ENCODE data around the gene TSEN54. TPM values are rescaled to one million over a fixed set of nuclear protein-coding genes. Genes with fewer than 3 reads are reported as not detected.

TSEN54 gene
- total RNA-seq, 1 experiment from 2014 or later, result 42.6 TPM

GRCh38 chr17:75475144-75475835 is 41.0 kb upstream of the TSEN54 start:
- DNase-seq, result no peak
- H3K4me3 ChIP-seq, result no peak overlapping the region
- BruUV-seq (replicated peaks), result no TSS peak
- H3K9me2 ChIP-seq (ENCODE audit: insufficient read depth), result no peaks in the 10 kb centered on the region
- intact Hi-C loops (cut with micrococcal nuclease; ENCODE audit: unreplicated experiment), result no loop called here
- no peaks in the 10 kb centered on the region for H3K79me2 ChIP-seq (ENCODE audit: low read depth)
- no peaks in the 10 kb centered on the region for H3K9me3 ChIP-seq (ENCODE audit: insufficient read depth, low read depth)
- no peak overlapping the region for H2AFZ ChIP-seq
- no peaks in the 10 kb centered on the region for H3K4me1 ChIP-seq (replicated peaks; ENCODE audit: insufficient read depth)
- H4K20me1 ChIP-seq (ENCODE audit: insufficient read depth), result no peaks in the 10 kb centered on the region
- POLR2A ChIA-PET (ENCODE audit: unreplicated experiment), result interaction anchor here (0.6 to 0.7 kb wide), 2 partner anchors 155 to 247 kb away, joined by 3 to 5 read pairs; no protein-coding TSS in a partner anchor
- no peak overlapping the region for H3K4me2 ChIP-seq
- peaks cover 7% of the 10 kb centered on the region for H3K36me3 ChIP-seq (ENCODE audit: low read depth)
- H3K27ac ChIP-seq, result no peak overlapping the region
- H3K27me3 ChIP-seq (ENCODE audit: insufficient read depth, low read depth), result no peaks in the 10 kb centered on the region
- TF ChIP-seq EZH2 (IDR thresholded peaks at IDR 0.05; ENCODE audit: low read depth) (no peak), CTCF (conservative IDR thresholded peaks at IDR 0.05) (no peak)
- CTCF ChIA-PET, result interaction anchor here (0.5 kb wide), 1 partner anchor 81 kb away, joined by 9 read pairs; no protein-coding TSS in a partner anchor
- no peaks in the 10 kb centered on the region for H3F3A ChIP-seq (ENCODE audit: insufficient read depth, low read depth)

- no TSS peak for BruUV-seq (replicated peaks)
- H3K36me3 ChIP-seq (ENCODE audit: low read depth), result peaks cover 7% of the 10 kb centered on the region
- no peaks in the 10 kb centered on the region for H3K9me2 ChIP-seq (ENCODE audit: insufficient read depth)
- no peaks in the 10 kb centered on the region for H3K4me1 ChIP-seq (replicated peaks; ENCODE audit: insufficient read depth)
- H3K27me3 ChIP-seq (ENCODE audit: insufficient read depth, low read depth), result no peaks in the 10 kb centered on the region
- H3K4me3 ChIP-seq, result no peak overlapping the region
- H4K20me1 ChIP-seq (ENCODE audit: insufficient read depth), result no peaks in the 10 kb centered on the region
- intact Hi-C loops (cut with micrococcal nuclease; ENCODE audit: unreplicated experiment), result no loop called here
- POLR2A ChIA-PET (ENCODE audit: unreplicated experiment), result no interaction called here
- no peaks in the 10 kb centered on the region for H3F3A ChIP-seq (ENCODE audit: insufficient read depth, low read depth)
- H3K9me3 ChIP-seq (ENCODE audit: insufficient read depth, low read depth), result no peaks in the 10 kb centered on the region
- no peak overlapping the region for H2AFZ ChIP-seq
- CTCF ChIA-PET, result interaction anchor here (0.6 kb wide), 1 partner anchor 213 kb away, joined by 3 read pairs; no protein-coding TSS in a partner anchor
- DNase-seq, result no peak
- H3K79me2 ChIP-seq (ENCODE audit: low read depth), result no peaks in the 10 kb centered on the region
- no peak for TF ChIP-seq EZH2 (IDR thresholded peaks at IDR 0.05; ENCODE audit: low read depth)
- TF ChIP-seq CTCF (conservative IDR thresholded peaks at IDR 0.05), result no peak
- no peak overlapping the region for H3K27ac ChIP-seq
- H3K4me2 ChIP-seq, result no peak overlapping the region
Measured at GRCh38 chr17:75475851-75476250, 40.5 kb upstream of the TSEN54 start.

- H2AFZ ChIP-seq, result no peak overlapping the region
- no peaks in the 10 kb centered on the region for H3K27me3 ChIP-seq (ENCODE audit: insufficient read depth, low read depth)
- no peaks in the 10 kb centered on the region for H3K4me1 ChIP-seq (replicated peaks; ENCODE audit: insufficient read depth)
- no peak overlapping the region for H3K27ac ChIP-seq
- H3K36me3 ChIP-seq (ENCODE audit: low read depth), result peaks cover 7% of the 10 kb centered on the region
- no TSS peak for BruUV-seq (replicated peaks)
- intact Hi-C loops (cut with micrococcal nuclease; ENCODE audit: unreplicated experiment), result no loop called here
- H3K79me2 ChIP-seq (ENCODE audit: low read depth), result no peaks in the 10 kb centered on the region
- no peak overlapping the region for H3K4me3 ChIP-seq
- DNase-seq, result no peak
- H3F3A ChIP-seq (ENCODE audit: insufficient read depth, low read depth), result no peaks in the 10 kb centered on the region
- H3K9me2 ChIP-seq (ENCODE audit: insufficient read depth), result no peaks in the 10 kb centered on the region
- H3K9me3 ChIP-seq (ENCODE audit: insufficient read depth, low read depth), result no peaks in the 10 kb centered on the region
- CTCF ChIA-PET, result interaction anchor here (0.6 kb wide), 1 partner anchor 214 kb away, joined by 3 read pairs; no protein-coding TSS in a partner anchor
- no peak overlapping the region for H3K4me2 ChIP-seq
- H4K20me1 ChIP-seq (ENCODE audit: insufficient read depth), result no peaks in the 10 kb centered on the region
- no peak for TF ChIP-seq EZH2 (IDR thresholded peaks at IDR 0.05; ENCODE audit: low read depth)
- no peak for TF ChIP-seq CTCF (conservative IDR thresholded peaks at IDR 0.05)
- POLR2A ChIA-PET (ENCODE audit: unreplicated experiment), result no interaction called here
Measured at GRCh38 chr17:75476271-75476671, 40.1 kb upstream of the TSEN54 start.

Data from PC-9 (cell line).